GM19023 (cell line): ENCODE measurements around the gene RAMP2.
"Not testable (repeated sequence)": the region's sequence is repeated elsewhere in the genome, so short reads cannot be mapped to it uniquely, and the experiment has no call there.

Experiments
- ATAC-seq: cut with Tn5 transposase; IDR thresholded peaks from one replicate; pipeline ENCODE4 v1.9.1; 2021; ENCODE audit warnings: mild to moderate bottlenecking, moderate library complexity; ENCODE audit not compliant: unreplicated experiment

The RAMP2 gene, protein sequence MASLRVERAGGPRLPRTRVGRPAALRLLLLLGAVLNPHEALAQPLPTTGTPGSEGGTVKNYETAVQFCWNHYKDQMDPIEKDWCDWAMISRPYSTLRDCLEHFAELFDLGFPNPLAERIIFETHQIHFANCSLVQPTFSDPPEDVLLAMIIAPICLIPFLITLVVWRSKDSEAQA

DNA sequence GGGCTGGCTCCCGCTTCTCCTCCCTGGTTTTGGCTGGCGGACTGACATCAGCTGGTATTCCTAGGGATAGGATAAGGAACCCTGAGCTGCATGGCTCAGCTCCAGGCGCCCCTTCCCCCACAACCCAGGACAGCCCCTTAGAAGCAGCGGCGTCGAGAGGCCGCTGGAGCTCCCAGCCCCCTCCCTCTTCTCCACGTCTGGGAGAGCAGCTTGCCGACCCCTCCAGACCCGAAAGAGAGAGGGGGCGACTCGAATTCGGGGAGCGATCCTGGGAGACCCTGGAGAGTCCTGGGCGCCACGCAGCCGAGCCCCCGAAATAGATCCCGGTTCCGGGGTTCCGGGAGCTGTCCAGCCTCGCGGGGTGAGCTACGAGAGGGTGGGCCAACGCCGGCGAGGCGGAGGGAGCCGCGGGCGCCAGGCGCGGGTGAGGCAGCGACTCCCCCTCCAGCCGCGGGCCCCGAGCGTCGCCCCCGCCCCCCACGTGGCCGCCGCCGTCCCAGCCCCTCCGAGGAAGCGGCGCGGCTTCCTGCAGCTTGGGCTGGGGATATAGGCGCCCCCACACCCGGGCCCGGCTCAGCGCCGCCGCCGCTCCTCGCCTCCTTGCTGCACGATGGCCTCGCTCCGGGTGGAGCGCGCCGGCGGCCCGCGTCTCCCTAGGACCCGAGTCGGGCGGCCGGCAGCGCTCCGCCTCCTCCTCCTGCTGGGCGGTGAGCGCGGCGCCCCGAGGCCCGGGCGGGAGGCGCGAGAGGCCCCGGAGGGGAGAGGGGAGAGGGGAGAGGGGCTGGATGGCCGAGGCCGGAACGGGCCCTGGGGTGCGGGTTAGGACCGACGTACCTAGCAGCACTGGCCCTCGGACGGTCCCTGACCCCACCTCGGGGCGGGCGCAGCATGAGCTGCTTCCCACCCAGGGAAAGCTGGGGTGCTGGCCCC, at the start of gene RAMP2:
Gene RAMP2, plus strand, starts transcription at position 576 of the 930 bp plus-strand sequence. Its CDS starts 35 bp downstream, at position 611.
- ATAC-seq, result no peak

DNA sequence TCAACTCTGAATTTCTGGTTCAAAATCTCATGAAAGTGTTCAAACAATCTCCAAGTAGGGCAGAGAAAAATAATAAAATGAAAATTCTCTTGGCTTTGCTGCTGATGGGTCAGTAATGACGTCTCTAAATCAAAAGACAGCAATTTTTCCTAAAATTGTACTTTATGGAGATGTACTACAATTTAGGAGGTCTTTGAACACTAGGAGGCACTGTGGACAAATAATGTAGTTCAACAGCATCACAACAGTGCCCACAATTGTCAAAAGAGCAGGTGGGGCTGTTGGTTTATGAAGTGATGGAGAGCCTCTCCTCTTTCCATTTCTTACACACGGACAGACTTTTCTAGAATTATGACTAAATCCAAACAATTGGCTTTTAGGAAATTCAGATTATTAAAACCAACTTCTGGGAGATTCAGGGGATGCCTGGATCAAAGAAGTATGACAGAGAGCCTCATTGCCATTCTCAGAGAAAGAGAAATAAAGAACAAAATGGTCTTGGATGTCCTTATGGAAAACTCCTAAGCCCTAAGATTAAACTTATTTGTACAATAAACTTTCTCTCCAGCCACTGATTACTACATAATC, 39.9 kb upstream of the RAMP2 start:
- no peak for ATAC-seq

DNA sequence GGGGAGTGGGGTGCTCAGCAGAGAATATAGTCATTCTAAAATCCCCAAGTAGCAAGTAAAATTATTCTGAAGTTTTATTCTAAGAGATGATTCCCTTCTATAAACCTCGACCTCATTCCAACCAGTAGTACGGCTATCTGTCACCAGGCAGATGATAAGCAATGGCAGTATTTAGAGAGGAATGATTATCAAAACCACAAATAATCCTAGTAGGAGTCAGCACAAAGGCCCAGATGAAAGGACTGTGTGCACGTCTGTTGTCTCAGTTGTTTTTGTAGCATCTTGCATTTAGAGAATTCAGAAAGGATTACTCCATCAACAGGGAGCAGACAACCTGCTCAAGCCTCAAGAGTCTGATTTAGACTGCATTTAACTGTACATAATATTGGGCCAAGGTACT, 37.4 kb upstream of the RAMP2 start:
- ATAC-seq, result no peak

DNA sequence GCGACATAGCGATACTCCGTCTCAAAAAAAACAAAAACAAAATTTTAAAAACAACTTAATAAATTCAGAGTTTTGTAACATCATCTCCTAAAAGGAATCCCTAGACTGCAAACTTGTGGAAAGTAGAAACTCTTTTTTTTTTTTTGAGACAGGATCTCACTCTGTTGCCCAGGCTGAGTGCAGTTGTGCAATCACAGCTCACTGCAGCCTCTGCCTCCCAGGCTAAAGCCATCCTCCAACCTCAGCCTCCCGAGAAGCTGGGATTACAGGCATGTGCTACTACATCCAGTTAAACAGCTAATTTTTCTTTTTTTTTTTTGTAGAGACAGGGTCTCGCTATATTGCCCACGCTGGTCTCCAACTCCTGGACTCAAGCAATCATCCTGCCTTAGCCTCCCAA, 35.9 kb upstream of the RAMP2 start:
- no peak for ATAC-seq

DNA sequence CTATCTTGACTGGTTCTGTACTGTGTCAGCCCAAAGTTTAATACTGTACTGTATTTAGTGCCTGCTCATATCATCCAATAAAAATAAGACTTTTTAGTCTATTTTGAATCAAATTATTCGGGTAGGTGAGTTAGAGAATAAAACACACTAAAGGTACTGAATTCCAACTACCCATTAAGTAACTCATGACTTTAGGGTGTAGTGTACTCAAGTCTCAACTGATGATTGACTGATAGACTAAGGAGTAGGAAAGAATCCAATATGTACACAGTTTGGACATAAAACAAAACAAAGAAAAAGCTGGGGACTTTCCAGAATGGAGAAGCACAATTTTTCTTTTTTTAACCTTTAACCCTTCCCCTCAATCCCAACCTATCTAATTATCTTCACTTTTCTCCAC, 20.3 kb upstream of the RAMP2 start:
- ATAC-seq, result no peak

DNA sequence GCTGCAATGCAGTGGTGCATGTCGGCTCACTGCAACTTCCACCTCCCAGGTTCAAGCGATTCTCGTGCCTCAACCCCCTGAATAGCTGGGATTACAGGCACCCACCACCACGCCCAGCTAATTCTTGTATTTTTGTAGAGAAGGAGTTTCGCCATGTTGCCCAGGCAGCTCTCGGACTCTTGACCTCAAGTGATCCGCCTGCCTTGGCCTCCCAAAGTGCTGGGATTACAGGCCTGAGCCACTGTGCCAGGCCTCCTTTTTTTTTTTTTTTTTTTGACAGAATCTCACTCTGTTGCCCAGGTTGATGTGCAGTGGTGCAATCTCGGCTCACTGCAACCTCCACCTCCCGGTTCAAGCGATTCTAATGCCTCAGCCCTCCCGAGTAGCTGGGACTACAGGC, 18.1 kb upstream of the RAMP2 start:
- ATAC-seq, result not testable (repeated sequence)

DNA sequence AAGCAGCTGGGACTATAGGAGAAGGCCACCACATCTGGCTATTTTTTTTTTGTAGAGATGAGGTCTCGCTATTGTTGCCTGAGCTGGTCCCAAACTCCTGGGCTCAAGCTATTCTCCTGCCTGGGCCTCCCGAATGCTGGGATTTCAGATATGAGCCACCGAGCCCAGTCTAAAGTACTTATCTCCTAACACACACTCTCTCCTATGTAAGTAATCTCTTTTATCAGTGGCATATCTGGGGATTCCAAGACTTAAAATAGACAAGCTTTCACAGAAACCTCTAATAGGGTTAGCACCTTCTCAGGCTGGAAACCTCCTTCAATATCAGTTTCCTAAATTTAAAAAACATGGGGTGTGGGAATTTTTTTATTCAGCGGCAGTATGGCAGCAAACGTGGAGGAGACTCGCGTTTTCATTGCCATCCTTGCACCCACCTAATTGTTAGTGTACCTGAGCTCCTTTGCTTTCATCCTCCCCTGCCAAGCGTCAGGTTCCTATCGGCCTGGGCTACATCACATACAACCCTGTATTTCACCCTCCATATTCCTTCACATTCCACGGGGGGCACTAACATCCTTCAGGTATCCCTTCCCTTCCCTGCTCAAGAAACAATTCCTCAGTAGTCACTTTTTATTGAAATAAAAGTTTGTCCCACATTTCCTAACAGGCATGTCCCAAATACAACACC, 17.3 kb upstream of the RAMP2 start:
- no peak for ATAC-seq

DNA sequence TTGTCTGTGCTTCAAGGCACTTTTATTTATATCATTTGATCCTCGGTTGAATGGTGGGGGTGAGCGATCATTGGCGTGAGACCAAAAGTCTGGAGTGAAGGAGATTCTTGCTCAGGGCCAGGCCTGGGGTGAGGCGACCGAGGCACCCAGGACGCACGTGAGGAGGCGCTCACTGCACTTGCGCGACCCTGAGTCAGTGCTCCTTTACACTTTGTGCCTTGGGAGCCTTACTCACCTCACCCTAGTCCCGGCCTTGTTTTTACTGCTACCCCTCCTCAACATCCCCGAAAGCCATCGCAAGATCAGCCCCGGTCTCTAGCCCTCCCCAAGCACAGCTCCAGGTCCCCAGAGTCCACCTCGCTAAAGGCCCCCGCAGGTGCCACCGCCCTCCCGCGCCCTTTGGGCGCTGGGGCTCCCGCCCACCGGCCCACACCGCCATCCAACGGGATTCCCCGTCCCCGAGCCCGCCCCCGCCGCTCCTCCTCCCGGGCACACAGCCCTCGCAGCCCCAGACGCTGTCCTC, 16.7 kb upstream of the RAMP2 start:
- ATAC-seq, result peak; percentile 56

DNA sequence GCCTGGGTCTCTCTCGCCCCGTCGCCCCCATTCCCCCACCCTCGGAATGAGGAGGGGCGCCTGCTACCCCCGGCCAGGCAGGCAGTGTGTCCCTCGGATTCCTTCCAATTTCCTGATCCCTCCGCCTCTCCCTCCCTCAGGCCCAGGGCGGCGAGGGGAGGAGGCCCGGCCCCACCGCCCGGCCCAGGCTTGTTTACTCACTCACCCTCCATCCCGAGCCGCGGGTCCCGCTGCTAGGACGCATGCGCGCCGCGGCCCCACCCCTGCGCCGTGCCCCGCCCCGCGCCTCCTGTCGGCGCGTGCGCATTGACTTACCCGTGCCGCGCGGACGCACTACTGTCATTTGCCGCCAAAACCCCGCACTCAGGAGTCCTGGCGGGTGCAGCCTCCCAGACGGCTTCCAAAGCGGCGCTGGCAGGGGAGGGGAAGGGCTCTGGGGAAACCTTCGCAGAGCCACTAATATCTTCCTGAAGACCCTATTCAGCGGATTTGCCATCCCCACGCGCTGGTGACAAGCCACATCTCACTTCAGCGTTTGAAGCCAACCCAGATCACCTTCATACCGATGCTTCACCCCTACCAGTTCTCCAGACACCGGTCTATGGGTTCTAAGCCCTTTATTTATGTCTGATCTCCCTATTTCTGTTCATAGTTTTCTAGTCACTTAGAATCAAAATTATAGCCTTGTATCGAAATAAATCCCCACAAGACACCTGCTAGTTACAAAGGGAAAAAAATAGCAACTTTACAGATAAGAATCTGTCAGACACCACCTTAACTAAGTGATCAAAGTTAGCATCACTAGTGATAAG, 16.0 kb upstream of the RAMP2 start, which contains the start of gene EZH1:
Gene EZH1, minus strand, starts transcription at position 235 of the 812 bp plus-strand sequence. CDS start 16,099 bp downstream, outside the sequence.
- peak; percentile 82 for ATAC-seq

DNA sequence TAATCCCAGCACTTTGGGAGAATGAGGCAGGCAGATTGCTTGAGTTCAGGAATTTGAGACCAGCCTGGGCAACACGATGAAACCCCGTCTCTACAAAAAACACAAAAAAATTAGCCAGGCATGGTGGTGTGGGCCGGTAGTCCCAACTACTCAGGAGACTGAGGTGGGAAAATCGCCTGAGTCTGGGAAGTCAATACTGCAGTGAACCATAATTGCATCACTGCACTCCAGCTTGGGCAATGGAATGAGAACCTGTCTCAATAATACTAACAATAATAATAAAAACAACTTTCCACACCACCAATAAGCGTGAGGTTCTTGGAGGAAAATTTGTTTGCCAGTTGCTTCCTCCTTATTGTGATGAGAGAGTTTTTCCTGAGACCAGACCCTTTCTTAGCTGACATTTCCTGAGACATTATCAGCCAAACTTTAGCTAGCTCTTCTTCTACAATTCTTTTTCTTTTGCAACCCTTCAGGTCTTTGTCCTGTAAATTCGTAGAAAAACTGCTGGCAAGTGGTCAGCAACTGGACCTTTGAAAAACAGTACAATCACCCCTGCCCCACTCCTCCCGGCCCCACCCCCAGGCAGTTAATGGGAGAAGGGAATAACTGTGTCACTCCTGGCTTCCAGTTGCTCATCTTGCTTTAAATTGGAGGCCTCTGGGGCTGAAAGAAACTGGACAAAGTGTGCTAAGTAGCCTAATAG, 12.7 kb upstream of the RAMP2 start:
- ATAC-seq, result no peak

DNA sequence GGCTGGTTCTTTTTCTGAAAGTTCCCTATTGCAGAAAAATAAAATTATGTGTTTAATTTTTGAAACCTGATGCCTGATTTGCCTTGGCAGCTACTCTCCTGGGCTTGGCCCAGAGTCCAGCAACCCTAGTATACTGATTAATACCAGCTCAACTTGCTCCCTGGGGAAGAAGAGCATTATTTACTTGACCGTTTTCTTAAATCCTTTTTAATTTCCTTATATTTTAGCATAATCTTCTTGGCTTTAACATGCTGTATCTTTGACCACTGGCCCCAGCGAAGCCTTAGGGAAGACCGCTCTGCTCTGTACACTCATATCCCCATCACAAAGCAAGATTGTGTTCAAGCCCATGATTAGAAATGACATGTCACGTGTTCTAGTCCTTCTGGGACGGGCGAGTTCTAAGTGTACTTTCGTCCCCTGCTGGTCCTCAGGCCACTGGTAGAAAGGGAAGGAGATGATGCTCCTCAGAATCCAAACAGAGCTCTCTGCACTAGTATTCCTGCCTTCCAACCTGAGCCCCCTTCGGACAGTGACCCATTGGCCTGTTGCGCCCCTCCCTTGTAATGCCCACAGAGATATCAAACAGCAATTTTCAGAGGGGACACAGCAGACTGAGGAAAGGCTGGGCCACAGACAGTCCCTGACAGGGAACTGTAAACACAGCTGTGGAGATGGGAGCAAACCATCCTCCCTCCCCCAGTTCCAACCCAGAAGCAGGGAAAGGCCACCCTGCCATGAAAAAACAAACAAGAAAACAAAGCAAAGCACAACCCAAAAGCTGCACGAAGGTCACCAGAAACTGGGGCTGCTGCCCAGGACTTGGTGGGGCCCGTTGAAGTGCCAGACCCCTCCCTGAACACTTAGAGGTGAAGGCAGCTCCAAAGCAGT, 11.9 kb upstream of the RAMP2 start:
- no peak for ATAC-seq

DNA sequence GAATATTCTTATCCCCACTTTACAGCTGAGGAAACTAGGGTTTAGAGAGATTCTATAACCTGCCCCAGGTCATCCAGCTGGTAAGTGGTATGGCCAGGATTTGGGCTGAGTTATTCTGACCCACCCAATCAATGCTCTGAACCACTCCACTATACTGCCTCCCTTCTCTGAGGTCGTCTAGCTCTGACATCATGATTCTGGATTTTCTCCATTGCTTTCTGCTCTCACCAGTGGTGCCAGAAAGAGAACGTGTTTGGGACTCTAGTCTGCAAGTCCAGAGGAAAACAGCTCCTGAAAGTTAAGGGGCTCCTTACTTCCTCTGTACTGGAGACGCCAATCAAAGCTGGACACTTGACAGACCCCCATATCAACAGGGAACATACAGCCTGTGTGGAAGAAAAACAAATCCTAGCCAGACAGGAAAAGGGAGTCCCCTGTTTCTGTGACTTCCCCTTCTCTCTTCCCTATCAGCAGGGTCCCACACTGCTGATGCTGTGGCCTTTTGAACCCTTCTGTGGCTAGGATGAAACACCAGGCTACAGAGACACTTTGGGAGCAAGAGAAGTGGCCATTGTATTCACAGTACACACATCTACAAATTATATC, 10.2 kb upstream of the RAMP2 start:
- ATAC-seq, result no peak

DNA sequence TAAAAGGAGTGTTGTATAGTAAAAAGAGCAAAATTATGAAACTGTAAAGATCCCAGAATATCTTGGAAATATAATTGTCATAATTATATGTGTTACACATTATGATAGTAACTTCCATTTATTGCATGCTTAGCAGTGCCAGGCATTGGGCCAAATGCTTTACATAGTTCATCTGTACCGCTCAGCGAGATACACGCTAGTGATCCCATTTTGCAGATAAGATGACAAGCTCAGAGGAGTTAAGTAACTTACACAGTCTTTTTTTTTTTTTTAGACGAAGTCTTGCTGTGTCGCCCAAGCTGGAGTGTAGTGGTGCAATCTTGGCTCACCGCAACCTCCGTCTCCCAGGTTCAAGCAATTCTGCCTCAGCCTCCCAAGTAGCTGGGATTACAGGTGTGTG, 9.4 kb upstream of the RAMP2 start:
- no peak for ATAC-seq

DNA sequence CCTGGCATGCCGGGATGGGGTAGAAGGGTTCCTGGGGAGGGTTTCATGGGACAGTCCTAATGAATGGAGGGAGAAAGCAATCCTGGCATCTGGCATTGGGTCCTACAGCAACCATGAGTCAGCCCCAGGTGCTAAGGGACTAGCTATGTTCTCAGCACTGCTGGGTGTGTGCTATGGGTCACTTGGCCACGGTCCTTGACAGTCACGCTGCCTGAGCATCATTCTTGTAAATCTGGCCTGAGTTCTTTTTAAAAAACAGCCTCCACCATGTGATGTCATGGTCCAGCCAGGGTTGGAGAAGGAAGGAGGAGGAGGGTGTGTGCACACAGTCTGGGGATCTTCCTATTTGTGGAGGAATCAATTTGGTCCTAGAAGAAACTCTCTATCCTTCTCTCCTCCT, 6.2 kb upstream of the RAMP2 start:
- no peak for ATAC-seq

DNA sequence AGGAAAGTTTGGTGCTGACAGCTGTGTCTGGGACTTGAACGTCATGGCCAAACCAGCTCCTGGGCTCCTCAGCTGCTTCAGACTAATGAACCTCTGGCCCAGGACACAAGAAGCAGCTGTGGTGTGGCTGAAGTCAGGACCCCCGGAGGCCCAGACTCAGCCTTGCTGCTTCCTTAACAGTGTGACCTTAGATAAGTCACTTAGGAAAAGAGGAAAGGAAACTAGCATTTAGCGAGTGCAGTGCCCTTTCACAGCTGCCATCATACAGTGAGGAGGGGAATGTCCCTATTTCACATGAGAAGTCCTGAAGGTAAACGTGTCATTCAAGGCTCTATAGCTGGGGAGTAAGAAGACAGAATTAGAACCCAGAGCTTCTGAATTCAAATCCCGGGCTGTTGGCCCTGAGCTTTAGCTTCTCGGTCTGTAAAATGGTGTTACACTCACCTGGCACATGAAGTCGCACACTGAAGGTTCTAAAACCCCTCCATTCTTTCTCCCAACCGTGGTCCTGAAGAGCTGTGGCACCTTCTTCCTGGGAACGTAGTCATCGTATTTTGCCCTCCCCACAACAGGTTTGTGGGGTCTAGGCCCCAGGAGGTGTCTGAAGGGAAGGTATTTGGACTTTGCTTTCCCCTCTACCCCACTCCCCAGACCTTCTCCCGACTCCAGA, 910 bp upstream of the RAMP2 start:
- ATAC-seq, result no peak

DNA sequence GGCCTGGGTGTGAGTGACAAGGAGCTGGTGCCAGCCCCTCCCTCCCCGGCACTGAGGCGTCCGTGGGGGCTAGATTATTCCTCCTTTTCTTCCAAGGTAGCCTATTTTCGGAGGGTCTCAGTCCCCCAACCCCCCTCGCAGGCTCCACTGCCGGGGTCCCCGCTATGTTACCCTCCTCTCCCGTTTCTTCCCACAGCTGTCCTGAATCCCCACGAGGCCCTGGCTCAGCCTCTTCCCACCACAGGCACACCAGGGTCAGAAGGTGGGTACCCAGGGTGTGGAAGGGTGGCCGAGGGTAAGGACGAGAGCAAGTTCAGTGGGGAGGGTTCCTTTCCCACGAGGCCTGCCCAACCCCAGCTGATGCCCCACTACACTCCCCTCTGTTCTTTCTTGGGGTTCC, 611 bp downstream of the RAMP2 start:
- no peak for ATAC-seq

DNA sequence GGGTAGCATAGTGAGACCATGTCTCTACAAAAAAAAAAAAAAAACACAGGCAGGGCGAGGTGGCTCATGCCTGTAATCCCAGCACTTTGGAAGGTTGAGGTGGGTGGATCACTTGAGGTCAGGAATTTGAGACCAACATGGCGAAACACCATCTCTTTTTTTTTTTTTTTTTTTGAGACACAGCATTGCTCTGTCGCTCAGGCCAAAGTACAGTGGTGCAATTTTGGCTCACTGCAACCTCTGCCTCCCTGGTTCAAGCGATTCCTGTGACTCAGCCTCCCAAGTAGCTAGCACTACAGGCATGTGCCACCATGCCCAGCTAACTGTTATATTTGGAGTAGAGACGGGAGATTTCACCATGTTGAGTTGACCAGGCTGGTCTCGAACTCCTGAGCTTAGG, 5.1 kb downstream of the RAMP2 start:
- no peak for ATAC-seq

DNA sequence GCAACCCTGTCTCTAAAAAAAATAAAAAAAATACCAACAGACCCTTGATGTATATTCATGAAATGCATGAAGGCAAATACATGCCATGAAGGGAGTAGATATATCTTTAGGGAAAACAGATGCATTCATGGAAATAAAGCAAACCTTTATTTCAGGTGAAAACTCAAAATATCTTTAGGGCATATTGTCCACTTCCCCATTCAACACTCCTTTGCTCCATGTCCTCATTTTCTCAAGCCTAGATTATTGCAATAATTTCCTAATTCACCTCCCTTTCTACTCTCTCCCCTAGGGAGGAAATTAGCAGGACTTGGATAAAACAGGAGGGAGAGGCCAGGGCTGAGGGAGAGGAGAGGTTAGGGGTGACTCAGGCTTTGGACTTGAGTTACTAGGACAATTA, 6.5 kb downstream of the RAMP2 start:
- no peak for ATAC-seq
